A673 (cell line): Measurements from ENCODE around the gene ABCD1. TPM values are rescaled to one million over a fixed set of nuclear protein-coding genes. Genes with fewer than 3 reads are reported as not detected.
A peak's percentile ranks its signal among the peaks of the same experiment; 100 is the strongest.

ENCODE experiments used
- BruUV-seq: library from RNA; stranded (reverse); fragments of 400-500 nt; replicated peaks from 2 replicates; lab custom pipeline; 2021; lab: Mats Ljungman, UMichigan
- CTCF ChIA-PET: fragments of 300-600 bp; sonication (Branson Sonifier 250); formaldehyde crosslinking; loops from one replicate; lab custom pipeline; 2022; ENCODE audit warnings: antibody characterized with exemption; lab: Charles Lee
- POLR2A ChIA-PET: fragments of 300-600 bp; sonication (Branson Sonifier 250); formaldehyde crosslinking; loops from one replicate; lab custom pipeline; 2022; ENCODE audit warnings: antibody characterized with exemption; ENCODE audit not compliant: low non-redundant PET; lab: Charles Lee
- DNase-seq: peaks from one replicate; pipeline ENCODE4 v3.0.0-alpha.2; 2015; ENCODE audit warnings: low spot score
- H3K27ac ChIP-seq: fragments of 200-600 bp; sonication (generic); 2 replicates; pipeline ENCODE4 v1.5.1; 2016; ENCODE audit warnings: mixed run types, low read depth, mild to moderate bottlenecking, mixed read lengths, antibody characterized with exemption, low read length; ENCODE audit not compliant: poor library complexity, severe bottlenecking
- H3K27me3 ChIP-seq: fragments of 200-600 bp; sonication (generic); replicated peaks from 2 replicates; pipeline ENCODE4 v1.6.1; 2017; ENCODE audit warnings: mixed run types, low read depth, mild to moderate bottlenecking, mixed read lengths, antibody characterized with exemption, low read length; ENCODE audit not compliant: insufficient read depth, poor library complexity
- H3K36me3 ChIP-seq: fragments of 200-600 bp; sonication (generic); 2 replicates; pipeline ENCODE4 v1.6.1; 2016; ENCODE audit warnings: mixed run types, mild to moderate bottlenecking, mixed read lengths, antibody characterized with exemption, low read length; ENCODE audit not compliant: insufficient read depth, poor library complexity, severe bottlenecking
- H3K4me1 ChIP-seq: fragments of 200-600 bp; sonication (generic); 2 replicates; pipeline ENCODE4 v1.6.1; 2017; ENCODE audit warnings: mixed run types, mild to moderate bottlenecking, mixed read lengths, antibody characterized with exemption, low read length; ENCODE audit not compliant: insufficient read depth, poor library complexity, severe bottlenecking
- H3K4me3 ChIP-seq: fragments of 200-600 bp; sonication (generic); 2 replicates; pipeline ENCODE4 v1.5.1; 2016; ENCODE audit warnings: low read depth, mixed run types, mild to moderate bottlenecking, mixed read lengths, low read length; ENCODE audit not compliant: poor library complexity, severe bottlenecking
- H3K9me3 ChIP-seq: fragments of 200-600 bp; sonication (generic); 2 replicates; pipeline ENCODE4 v1.6.1; 2016; ENCODE audit warnings: mixed run types, low read depth, mild to moderate bottlenecking, mixed read lengths, antibody characterized with exemption, low read length; ENCODE audit not compliant: poor library complexity, severe bottlenecking
- CTCF ChIP-seq: fragments of 300-800, 200-600 bp; sonication (generic); conservative IDR thresholded peaks from 2 replicates; pipeline ENCODE4 v1.5.1; 2017; ENCODE audit warnings: low read depth, mild to moderate bottlenecking, antibody characterized with exemption, low read length, moderate library complexity, mixed read lengths
- EZH2 ChIP-seq: fragments of 200-600 bp; sonication (generic); IDR thresholded peaks from 2 replicates; pipeline ENCODE4 v1.6.1; 2017; ENCODE audit warnings: borderline replicate concordance, low read depth, mild to moderate bottlenecking, mixed read lengths, antibody characterized with exemption, low read length; ENCODE audit not compliant: poor library complexity, severe bottlenecking
- intact Hi-C: fragments of 100-400 bp; cut with micrococcal nuclease; formaldehyde crosslinking; loops from one replicate; pipeline ENCODE4 v1.10.0; 2022; ENCODE audit not compliant: unreplicated experiment
- total RNA-seq: library from RNA; stranded (reverse); gene quantifications from 2 replicates; pipeline ENCODE4 v1.2.3, GENCODE V29; 2021

The ABCD1 gene
- total RNA-seq, 1 experiment from 2014 or later, result 7.8 TPM

- Histone ChIP-seq H3K9me3 (no peaks in the 10 kb centered on the region), H3K4me1 (no peaks in the 10 kb centered on the region), H3K36me3 (peaks cover 5% of the 10 kb centered on the region), H3K27ac (no peak overlapping the region), H3K27me3 (no peaks in the 10 kb centered on the region), H3K4me3 (no peak overlapping the region)
- DNase-seq, result no peak
- no TSS peak for BruUV-seq
- POLR2A ChIA-PET, result no interaction called here
- TF ChIP-seq CTCF (no peak), EZH2 (no peak)
- CTCF ChIA-PET, result interaction anchor here (0.5 kb wide), 1 partner anchor 39 kb away, joined by 5 read pairs; no protein-coding TSS in a partner anchor
- intact Hi-C loops, result no loop called here
These were observed 17.9 kb upstream of the ABCD1 start for GRCh38 chrX:153706799-153707198.

- BruUV-seq, result no TSS peak
- H3K4me3 ChIP-seq, result no peak overlapping the region
- DNase-seq, result no peak
- no peak overlapping the region for H3K27ac ChIP-seq
- H3K27me3 ChIP-seq, result no peaks in the 10 kb centered on the region
- peaks cover 5% of the 10 kb centered on the region for H3K36me3 ChIP-seq
- intact Hi-C loops, result no loop called here
- CTCF ChIA-PET, result interaction anchor here (0.5 to 1.6 kb wide), 3 partner anchors 39 to 168 kb away, joined by 4 to 5 read pairs (median 4); no protein-coding TSS in a partner anchor
- no peaks in the 10 kb centered on the region for H3K4me1 ChIP-seq
- no peaks in the 10 kb centered on the region for H3K9me3 ChIP-seq
- POLR2A ChIA-PET, result no interaction called here
- TF ChIP-seq EZH2 (no peak), CTCF (no peak)
These were observed 17.2 kb upstream of the ABCD1 start for GRCh38 chrX:153707406-153707805.

- no TSS peak for BruUV-seq
- peak; percentile 69 for DNase-seq
- Histone ChIP-seq H3K36me3 (peaks cover 5% of the 10 kb centered on the region), H3K4me3 (no peak overlapping the region), H3K9me3 (no peaks in the 10 kb centered on the region), H3K4me1 (no peaks in the 10 kb centered on the region), H3K27ac (no peak overlapping the region), H3K27me3 (no peaks in the 10 kb centered on the region)
- ChIA-PET POLR2A (no interaction called here), CTCF (interaction anchor here (0.5 to 1.6 kb wide), 4 partner anchors 72 to 766 kb away, joined by 3 to 4 read pairs (median 4); no protein-coding TSS in a partner anchor)
- TF ChIP-seq CTCF, result peak; percentile 59
- no peak for TF ChIP-seq EZH2
- intact Hi-C loops, result no loop called here
These were observed 16.2 kb upstream of the ABCD1 start for GRCh38 chrX:153708415-153708814.
